Thoracic aorta (tissue), 2 donors: ENCODE data around the gene ZNRD2. TPM values are rescaled to one million over a fixed set of nuclear protein-coding genes. Genes with fewer than 3 reads are reported as not detected.
"Not testable (repeated sequence)": the region's sequence is repeated elsewhere in the genome, so short reads cannot be mapped to it uniquely, and the experiment has no call there.

Experiments
- ATAC-seq: fragments of 150-250 bp; one replicate; pipeline ENCODE4 v1.8.0; 2017; ENCODE audit warnings: low read depth; ENCODE audit not compliant: insufficient number of reproducible peaks, low FRiP score
- DNase-seq: peaks from one replicate; pipeline ENCODE4 v3.0.0-alpha.2; 2020; ENCODE audit warnings: low spot score
- H3K27ac ChIP-seq, 2 donors: fragments of 200-600 bp; sonication (generic); 1 replicate in 1 of 2; 2 replicates in 1 of 2; pipeline ENCODE4 v1.5.1; 2016; ENCODE audit warnings: mild to moderate bottlenecking in 2 of 2, moderate library complexity in 2 of 2
- H3K27me3 ChIP-seq: fragments of 200-600 bp; sonication (generic); replicated peaks from 2 replicates; pipeline ENCODE4 v1.6.0; 2016; ENCODE audit warnings: mild to moderate bottlenecking; ENCODE audit not compliant: insufficient read depth
- H3K36me3 ChIP-seq: fragments of 200-600 bp; sonication (generic); one replicate; pipeline ENCODE4 v1.5.1; 2016
- H3K4me1 ChIP-seq, 2 donors: fragments of 200-600 bp; sonication (generic); 1 replicate in 1 of 2; 2 replicates in 1 of 2; pipeline versions ENCODE4 v1.5.1 to v1.6.0; 2016; ENCODE audit warnings: low read depth in 2 of 2, mild to moderate bottlenecking in 1 of 2; ENCODE audit not compliant: control insufficient read depth in 1 of 2
- H3K4me3 ChIP-seq: fragments of 200-600 bp; sonication (generic); 2 replicates; pipeline ENCODE4 v1.5.1; 2016; ENCODE audit warnings: mild to moderate bottlenecking
- H3K9me3 ChIP-seq: fragments of 200-600 bp; sonication (generic); 2 replicates; pipeline ENCODE4 v1.5.1; 2016
- total RNA-seq, 2 donors: library from RNA; depleted of rRNA; stranded (reverse); fragments of >200 nt; gene quantifications; one replicate each; pipeline versions ENCODE4 v1.1.0 to v1.2.3, GENCODE V29; 2016
- TF ChIP-seq, protein P1 (sequence below): fragments of 200-600 bp; sonication (generic); IDR thresholded peaks from one replicate; pipeline ENCODE4 v1.5.1; 2019; ENCODE audit warnings: antibody characterized with exemption

The ZNRD2 gene
- total RNA-seq, 2 donors from 2014 or later = 38.4 to 51.7 TPM

DNA sequence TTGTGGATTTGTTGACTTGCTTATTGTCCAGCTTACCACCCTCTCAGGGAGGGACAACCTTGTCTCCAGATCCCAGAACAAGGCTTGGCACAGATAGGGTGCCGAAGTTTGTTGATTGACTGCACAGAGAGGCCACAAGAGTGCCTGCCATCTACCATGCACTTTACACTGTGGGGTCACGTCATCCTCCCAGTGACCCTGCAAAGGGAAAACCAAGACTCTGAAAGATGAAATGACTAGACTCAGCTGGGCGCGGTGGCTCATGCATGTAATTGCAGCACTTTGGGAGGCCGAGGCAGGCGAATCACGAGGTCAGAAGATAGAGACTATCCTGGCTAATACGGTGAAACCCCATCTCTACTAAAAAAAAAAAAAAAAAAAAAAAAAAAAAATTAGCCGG is 7.5 kb upstream of the ZNRD2 start:
- Histone ChIP-seq H3K27ac (no peak overlapping the region), H3K36me3 (no peaks in the 10 kb centered on the region), H3K9me3 (no peaks in the 10 kb centered on the region), H3K27me3 (no peaks in the 10 kb centered on the region), H3K4me1 (peaks cover 23 to 61% of the 10 kb centered on the region in 2 donors), H3K4me3 (no peak overlapping the region)
- ATAC-seq (no peak), DNase-seq (no peak)
- TF ChIP-seq, protein P1, sequence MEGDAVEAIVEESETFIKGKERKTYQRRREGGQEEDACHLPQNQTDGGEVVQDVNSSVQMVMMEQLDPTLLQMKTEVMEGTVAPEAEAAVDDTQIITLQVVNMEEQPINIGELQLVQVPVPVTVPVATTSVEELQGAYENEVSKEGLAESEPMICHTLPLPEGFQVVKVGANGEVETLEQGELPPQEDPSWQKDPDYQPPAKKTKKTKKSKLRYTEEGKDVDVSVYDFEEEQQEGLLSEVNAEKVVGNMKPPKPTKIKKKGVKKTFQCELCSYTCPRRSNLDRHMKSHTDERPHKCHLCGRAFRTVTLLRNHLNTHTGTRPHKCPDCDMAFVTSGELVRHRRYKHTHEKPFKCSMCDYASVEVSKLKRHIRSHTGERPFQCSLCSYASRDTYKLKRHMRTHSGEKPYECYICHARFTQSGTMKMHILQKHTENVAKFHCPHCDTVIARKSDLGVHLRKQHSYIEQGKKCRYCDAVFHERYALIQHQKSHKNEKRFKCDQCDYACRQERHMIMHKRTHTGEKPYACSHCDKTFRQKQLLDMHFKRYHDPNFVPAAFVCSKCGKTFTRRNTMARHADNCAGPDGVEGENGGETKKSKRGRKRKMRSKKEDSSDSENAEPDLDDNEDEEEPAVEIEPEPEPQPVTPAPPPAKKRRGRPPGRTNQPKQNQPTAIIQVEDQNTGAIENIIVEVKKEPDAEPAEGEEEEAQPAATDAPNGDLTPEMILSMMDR = no peak

DNA sequence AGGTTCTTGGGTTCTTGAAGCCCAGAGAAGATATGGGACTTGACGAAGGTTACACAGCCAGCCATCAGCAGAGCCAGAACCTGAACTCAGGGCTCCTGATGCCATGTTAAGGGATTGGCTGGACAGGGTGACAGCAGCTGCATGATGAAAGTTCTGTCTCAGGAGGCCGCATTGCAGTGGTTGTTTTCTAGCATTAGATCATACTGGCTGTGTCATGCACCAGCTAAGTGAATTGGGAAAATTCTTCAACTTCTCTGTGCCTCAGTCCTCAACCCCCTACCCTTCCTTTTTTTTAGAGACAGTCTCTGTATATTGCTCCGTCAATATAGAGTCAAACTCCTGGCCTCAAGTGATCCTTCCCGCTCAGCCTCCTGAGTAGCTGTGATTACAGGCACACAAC is 6.7 kb upstream of the ZNRD2 start:
- TF ChIP-seq, protein P1 = no peak
- Histone ChIP-seq H3K4me3 (no peak overlapping the region), H3K27me3 (no peaks in the 10 kb centered on the region), H3K36me3 (no peaks in the 10 kb centered on the region), H3K27ac (peak overlapping the region; percentile 46 to 66), H3K4me1 (peaks cover 29 to 65% of the 10 kb centered on the region in 2 donors), H3K9me3 (no peaks in the 10 kb centered on the region)
- ATAC-seq (no peak), DNase-seq (no peak)

DNA sequence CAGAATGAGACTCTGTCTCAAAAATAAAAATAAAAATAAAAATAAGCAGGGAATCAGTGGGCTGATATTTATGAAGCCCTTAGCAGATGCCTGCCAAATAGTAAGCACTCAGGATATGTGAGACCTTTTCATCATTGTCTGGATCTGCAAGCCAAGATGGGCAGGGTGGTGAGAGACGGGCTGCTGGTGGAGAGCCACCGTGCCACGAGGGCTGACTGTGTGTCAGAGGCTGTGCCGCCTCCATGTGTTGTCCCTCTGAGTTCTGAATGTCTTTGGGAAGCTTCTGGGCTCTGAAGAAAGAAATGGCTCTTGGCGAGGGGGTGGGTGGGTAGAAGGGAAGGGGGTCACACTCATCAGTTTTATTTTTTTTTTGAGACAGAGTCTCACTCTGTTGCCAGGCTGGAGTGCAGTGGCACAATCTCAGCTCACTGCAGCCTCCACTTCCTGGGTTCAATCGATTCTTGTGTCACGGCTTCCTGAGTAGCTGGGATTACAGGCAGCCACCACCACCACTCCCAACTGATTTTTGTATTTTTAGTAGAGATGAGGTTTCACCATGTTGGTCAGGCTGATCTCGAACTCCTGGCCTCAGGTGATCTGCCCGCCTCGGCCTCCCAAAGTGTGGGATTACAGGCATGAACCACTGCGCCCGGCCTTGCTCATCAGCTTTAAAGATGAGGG is 5.3 kb upstream of the ZNRD2 start:
- H3K27ac ChIP-seq = peak overlapping the region; percentile 50 to 52
- ATAC-seq, H3K27me3 ChIP-seq, H3K36me3 ChIP-seq, H3K4me3 ChIP-seq, H3K9me3 ChIP-seq, DNase-seq: not testable (repeated sequence)
- peaks cover 23 to 60% of the 10 kb centered on the region in 2 donors for H3K4me1 ChIP-seq

DNA sequence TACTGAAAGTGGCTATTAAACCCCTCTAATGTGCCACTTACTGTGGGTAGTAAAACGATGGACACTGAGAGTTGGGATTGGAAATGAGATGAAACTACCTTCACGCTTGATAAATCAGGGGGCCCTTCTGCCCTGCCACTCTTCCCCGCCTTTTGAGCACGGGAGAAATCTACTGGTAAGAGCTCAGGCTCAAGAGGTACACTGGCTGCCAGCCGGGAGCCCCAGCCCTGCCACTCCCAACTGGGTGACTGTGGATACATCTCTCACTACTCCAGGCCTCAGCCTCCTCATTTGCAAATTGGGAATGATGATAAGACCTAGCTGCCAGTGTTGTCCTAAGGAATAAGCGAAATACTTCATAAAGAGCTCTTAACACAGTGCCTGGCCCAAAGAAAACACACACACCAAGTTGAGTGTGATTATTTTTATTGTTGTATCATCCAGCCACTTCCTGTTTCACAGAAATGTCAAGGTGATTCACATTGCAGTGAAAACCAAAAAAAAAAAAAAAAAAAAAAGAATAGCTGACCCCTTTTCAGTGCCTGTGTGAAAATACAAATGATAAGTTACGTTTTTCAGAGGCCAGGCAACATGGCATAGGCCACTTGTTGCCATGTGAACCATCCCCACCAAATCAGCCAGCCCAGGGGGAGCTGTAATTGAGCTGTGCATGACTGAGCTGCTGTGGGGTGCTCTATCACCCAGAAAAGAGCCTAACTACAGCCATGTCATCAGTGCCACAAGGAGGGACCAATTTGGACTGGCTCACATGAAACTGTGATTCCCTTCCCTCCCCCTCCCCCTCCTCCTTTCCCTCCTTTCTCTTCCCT is 4.4 kb upstream of the ZNRD2 start:
- Histone ChIP-seq H3K36me3 (no peaks in the 10 kb centered on the region), H3K27ac (peak overlapping the region; percentile 50 to 52), H3K27me3 (no peaks in the 10 kb centered on the region), H3K9me3 (no peaks in the 10 kb centered on the region), H3K4me1 (peaks cover 20 to 55% of the 10 kb centered on the region in 2 donors), H3K4me3 (no peak overlapping the region)
- TF ChIP-seq, protein P1 = no peak
- ATAC-seq (no peak), DNase-seq (no peak)

DNA sequence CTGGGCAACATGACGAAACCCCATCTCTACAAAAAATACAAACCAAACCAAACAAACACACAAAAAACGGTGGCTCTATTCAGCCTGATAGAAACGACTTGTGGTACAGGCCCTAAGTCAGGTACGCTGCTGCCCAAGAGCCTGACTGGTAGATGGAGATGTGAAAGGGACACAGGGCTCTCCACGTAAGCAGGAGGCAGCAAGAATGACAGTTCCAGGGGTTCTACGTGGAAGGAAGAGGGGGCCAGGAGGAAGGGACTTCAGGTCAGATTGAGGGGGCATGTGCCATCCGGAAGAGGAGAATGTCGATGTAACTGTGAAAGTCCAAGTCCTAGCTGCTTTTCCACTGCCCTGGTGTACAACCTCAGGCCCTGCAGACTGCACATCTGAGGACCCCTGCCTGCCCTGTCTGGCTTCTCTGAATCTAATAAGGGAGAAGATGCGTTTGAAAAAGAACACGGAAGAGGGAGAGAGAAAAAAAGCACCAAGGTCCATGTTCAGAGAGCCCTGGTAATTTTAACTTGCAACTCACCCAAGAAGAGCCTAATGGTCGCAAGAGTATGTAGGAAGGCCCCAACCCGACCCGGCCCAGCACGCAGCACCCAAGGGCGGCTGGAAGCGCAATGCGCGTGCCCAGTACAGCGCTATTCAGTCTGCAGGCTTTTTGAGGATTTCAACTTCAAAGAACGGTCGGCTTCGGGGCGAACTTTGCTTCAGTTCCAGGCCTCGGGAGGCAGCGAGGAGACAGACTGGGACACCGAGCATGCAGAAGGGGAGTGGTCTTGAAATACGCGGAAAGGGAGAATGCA is 909 bp upstream of the ZNRD2 start:
- ATAC-seq (no peak), DNase-seq (no peak)
- TF ChIP-seq, protein P1 = no peak
- Histone ChIP-seq H3K36me3 (no peaks in the 10 kb centered on the region), H3K9me3 (no peaks in the 10 kb centered on the region), H3K4me3 (peak overlapping the region; percentile 93), H3K27me3 (no peaks in the 10 kb centered on the region), H3K4me1 (peaks cover 38 to 62% of the 10 kb centered on the region in 2 donors), H3K27ac (peak overlapping the region; percentile 93 to 96)
